ENCODE results near the gene MAP3K14.

DNA sequence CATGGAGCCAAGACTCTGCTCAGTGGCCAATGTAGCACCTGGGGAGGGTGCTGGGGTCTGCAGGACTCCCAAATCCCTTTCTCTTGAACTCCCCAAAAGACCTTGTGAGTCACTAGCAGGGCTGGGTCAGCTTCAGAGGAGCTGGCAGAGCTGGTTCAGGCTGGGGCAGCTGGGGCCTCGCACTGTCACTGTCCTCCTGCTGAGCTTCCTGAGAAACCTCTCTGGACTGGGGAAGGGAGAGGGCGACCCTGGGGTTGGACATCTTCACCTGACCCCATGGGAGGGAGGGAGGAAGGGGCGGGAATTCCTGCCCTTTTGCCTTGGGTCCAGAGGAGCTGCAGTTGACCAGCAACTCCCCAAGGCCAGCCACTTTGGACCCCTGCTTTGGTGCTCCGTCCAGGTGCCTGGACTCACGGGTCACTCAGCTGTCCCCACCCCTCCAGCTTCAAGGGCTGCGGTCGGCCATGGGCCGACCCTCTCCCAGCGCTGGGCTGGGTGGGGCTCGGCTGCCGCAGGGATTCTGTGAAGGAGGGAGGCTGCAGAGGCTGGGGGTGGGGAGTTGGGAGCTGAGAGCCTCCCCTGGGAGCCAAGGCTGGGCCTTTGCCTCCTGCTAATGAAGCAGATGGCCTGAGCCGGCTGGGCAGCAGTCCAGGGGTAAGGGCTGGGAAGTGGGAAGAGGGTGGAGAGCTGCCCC is 85.9 kb downstream of the MAP3K14 start:
- TF ChIP-seq, protein P1, sequence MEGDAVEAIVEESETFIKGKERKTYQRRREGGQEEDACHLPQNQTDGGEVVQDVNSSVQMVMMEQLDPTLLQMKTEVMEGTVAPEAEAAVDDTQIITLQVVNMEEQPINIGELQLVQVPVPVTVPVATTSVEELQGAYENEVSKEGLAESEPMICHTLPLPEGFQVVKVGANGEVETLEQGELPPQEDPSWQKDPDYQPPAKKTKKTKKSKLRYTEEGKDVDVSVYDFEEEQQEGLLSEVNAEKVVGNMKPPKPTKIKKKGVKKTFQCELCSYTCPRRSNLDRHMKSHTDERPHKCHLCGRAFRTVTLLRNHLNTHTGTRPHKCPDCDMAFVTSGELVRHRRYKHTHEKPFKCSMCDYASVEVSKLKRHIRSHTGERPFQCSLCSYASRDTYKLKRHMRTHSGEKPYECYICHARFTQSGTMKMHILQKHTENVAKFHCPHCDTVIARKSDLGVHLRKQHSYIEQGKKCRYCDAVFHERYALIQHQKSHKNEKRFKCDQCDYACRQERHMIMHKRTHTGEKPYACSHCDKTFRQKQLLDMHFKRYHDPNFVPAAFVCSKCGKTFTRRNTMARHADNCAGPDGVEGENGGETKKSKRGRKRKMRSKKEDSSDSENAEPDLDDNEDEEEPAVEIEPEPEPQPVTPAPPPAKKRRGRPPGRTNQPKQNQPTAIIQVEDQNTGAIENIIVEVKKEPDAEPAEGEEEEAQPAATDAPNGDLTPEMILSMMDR (IDR thresholded peaks at IDR 0.05) = no peak
- no peak for TF ChIP-seq POLR2A (IDR thresholded peaks at IDR 0.05)

Measured in thyroid gland (tissue), 4 donors.